ENCODE results near the gene ZNF48.
A peak's percentile ranks its signal among the peaks of the same experiment; 100 is the strongest.

Gene ZNF48

GRCh38 chr16:30444231-30445148 lies 49.3 kb downstream of the ZNF48 start:
- DNase-seq, result no peak

GRCh38 chr16:30445149-30445407 lies 49.9 kb downstream of the ZNF48 start:
- no peak for DNase-seq

GRCh38 chr16:30445408-30446202 lies 50.4 kb downstream of the ZNF48 start, which contains the start of gene SEPHS2:
Gene SEPHS2, minus strand, starts transcription at chr16:30445874. Its CDS starts 147 bp downstream, at chr16:30445727.
- peak; percentile 94 for DNase-seq

- no peak for DNase-seq
These were observed 51.0 kb downstream of the ZNF48 start for GRCh38 chr16:30446203-30446595.

- DNase-seq, result no peak
These were observed 52.4 kb downstream of the ZNF48 start for GRCh38 chr16:30447512-30448226.

- DNase-seq, result no peak
These were observed 53.9 kb downstream of the ZNF48 start for GRCh38 chr16:30449116-30449435.
